ENCODE results near the gene AEBP1. TPM values are rescaled to one million over a fixed set of nuclear protein-coding genes. Genes with fewer than 3 reads are reported as not detected.

AEBP1 gene

Small RNA genes within 50 kb of the gene (microRNA-seq; reads per million reads assigned to microRNA genes)
- not detected for gene MIR6838

Data from HL-60 (cell line).